CD4-positive, CD25-positive, alpha-beta regulatory T cell (primary cell): ENCODE data around the gene DCST2. TPM values are rescaled to one million over a fixed set of nuclear protein-coding genes. Genes with fewer than 3 reads are reported as not detected.

ENCODE experiments used
- ATAC-seq, 2 donors: fragments of 150-1000 bp; cut with Tn5 transposase; one replicate each; pipeline ENCODE4 v1.10.0; 2021; ENCODE audit warnings: low read depth in 2 of 2, moderate number of reproducible peaks in 2 of 2, moderate library complexity in 1 of 2
- DNase-seq, 3 donors: peaks; one replicate each; pipeline versions ENCODE4 v3.0.0 to v3.0.0-alpha.2; 2012 to 2022; ENCODE audit warnings: mixed read lengths in 1 of 3
- H3K27ac ChIP-seq: one replicate; pipeline ENCODE4 v1.7.0; 2013; ENCODE audit warnings: mild to moderate bottlenecking, low read length; ENCODE audit not compliant: insufficient read depth, poor library complexity, severe bottlenecking
- H3K27me3 ChIP-seq: one replicate; pipeline ENCODE4 v1.7.0; 2013; ENCODE audit warnings: low read length; ENCODE audit not compliant: control insufficient read depth, insufficient read depth
- H3K36me3 ChIP-seq: one replicate; pipeline ENCODE4 v1.7.0; 2013; ENCODE audit warnings: mild to moderate bottlenecking, low read length, moderate library complexity; ENCODE audit not compliant: control insufficient read depth, insufficient read depth
- H3K4me1 ChIP-seq: 2 replicates; pipeline ENCODE4 v1.7.0; 2013; ENCODE audit warnings: mild to moderate bottlenecking, low read length; ENCODE audit not compliant: insufficient read depth, control insufficient read depth, poor library complexity, severe bottlenecking
- H3K4me3 ChIP-seq: one replicate; pipeline ENCODE4 v1.7.0; 2013; ENCODE audit warnings: low read depth, mild to moderate bottlenecking, low read length, moderate library complexity
- H3K9me3 ChIP-seq, 2 experiments: 1 replicate in 1 of 2; 2 replicates in 1 of 2; pipeline ENCODE4 v1.7.0; 2013; ENCODE audit warnings: low read length in 2 of 2, mild to moderate bottlenecking in 1 of 2, moderate library complexity in 1 of 2; ENCODE audit not compliant: control insufficient read depth in 2 of 2
- H3K27ac Mint-ChIP-seq, 3 donors: one replicate each; pipeline ENCODE4 v1.8.0; 2020 to 2022; ENCODE audit warnings: mild to moderate bottlenecking in 3 of 3, mixed read lengths in 3 of 3, moderate library complexity in 2 of 3
- H3K27me3 Mint-ChIP-seq: one replicate; pipeline ENCODE4 v1.8.0; 2022; ENCODE audit warnings: mild to moderate bottlenecking, mixed read lengths
- H3K36me3 Mint-ChIP-seq: one replicate; pipeline ENCODE4 v1.8.0; 2020; ENCODE audit warnings: mixed read lengths
- H3K4me1 Mint-ChIP-seq, 4 donors: one replicate each; pipeline ENCODE4 v1.8.0; 2020 to 2022; ENCODE audit warnings: mixed read lengths in 4 of 4, mild to moderate bottlenecking in 1 of 4
- H3K4me3 Mint-ChIP-seq, 4 donors: one replicate each; pipeline ENCODE4 v1.8.0; 2020 to 2022; ENCODE audit warnings: mild to moderate bottlenecking in 4 of 4, mixed read lengths in 4 of 4, moderate library complexity in 3 of 4
- H3K9me3 Mint-ChIP-seq, 7 donors: one replicate each; pipeline ENCODE4 v1.8.0; 2020 to 2022; ENCODE audit warnings: mixed read lengths in 7 of 7, mild to moderate bottlenecking in 3 of 7, moderate library complexity in 2 of 7
- polyA plus RNA-seq, 4 donors: library from polyadenylated mRNA; unstranded; fragments of 300-500 nt; fragmentation: Illumina TruSeq; gene quantifications; one replicate each; pipeline ENCODE4 v1.2.3, GENCODE V29; 2021
- total RNA-seq: library from RNA; stranded (reverse); gene quantifications from one replicate; pipeline ENCODE4 v1.2.3, GENCODE V29; 2022

The DCST2 gene
- total and polyA plus RNA-seq, 5 donors from 2014 or later = 1.4 TPM; not detected in 4

DNA sequence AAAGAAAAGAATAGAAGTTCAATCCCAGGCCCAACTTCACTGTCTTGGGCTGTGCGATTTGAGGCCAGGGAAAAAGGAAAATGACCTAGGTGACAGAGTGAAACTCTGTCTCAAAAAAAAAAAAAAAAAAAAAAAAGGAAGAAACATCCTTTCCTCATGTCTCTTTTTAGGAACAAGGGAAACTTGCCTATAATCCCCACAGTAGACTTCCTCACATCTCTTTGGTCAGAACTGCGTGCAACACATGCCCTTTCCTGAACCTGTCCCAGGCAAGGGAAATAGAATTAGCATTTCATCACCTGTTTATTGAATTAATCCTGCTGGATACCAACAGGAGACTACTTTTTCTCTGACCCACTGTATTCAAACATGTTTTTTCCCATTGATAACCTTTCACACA lies 2.4 kb upstream of the DCST2 start:
- H3K27ac ChIP-seq = no peak overlapping the region
- Mint-ChIP-seq H3K36me3 (no peaks in the 10 kb centered on the region), H3K27me3 (peaks cover 22% of the 10 kb centered on the region), H3K4me3 (no peak overlapping the region), H3K4me1 (no peaks in the 10 kb centered on the region), H3K27ac (no peak overlapping the region), H3K9me3 (no peaks in the 10 kb centered on the region)
- H3K4me1 ChIP-seq = no peaks in the 10 kb centered on the region
- no peaks in the 10 kb centered on the region for H3K9me3 ChIP-seq
- DNase-seq (no peak), ATAC-seq (no peak)
- H3K36me3 ChIP-seq = no peaks in the 10 kb centered on the region
- no peak overlapping the region for H3K4me3 ChIP-seq
- H3K27me3 ChIP-seq = peaks cover 3% of the 10 kb centered on the region

DNA sequence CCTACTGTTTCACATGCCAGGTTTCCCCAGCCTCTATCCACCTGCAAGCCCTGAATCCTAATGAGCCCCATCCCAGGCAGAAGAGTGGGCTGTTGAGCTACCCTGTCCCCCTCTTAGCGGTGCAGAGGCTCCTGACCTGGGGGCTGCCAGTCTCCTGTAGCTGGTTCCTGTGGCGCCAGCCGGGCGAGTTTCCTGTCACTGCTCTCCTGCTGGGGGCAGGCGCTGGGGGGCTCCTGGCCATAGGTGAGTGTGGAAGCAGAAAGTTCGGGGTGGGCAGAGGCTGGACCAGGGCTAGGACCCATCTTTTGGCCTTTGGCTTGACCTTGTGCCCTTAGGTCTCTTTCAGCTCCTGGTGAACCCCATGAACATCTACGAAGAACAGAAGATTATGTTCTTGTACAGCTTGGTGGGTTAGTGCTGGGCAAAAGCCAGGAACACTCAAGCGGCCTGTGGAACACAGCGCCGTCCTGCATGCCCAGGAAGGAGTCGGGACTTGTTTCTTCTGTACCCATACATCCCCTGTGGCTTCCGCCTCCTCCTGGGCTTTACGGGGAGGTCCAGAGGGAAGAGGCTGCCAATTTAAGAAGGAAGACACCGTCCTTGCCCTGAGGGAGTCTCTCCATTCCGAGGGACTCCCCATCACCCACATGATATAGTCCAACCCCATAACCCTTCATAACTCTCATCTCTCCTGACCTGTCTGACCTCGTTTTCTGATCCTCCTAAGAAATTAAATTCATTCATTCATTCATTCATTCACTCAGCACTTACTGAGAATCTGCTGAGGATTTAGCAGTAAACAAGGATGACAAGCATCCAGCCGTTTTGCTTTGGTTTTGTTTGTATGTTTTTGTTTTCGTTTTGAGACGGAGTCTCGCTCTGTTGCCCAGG lies 982 bp upstream of the DCST2 start:
- Mint-ChIP-seq H3K36me3 (no peaks in the 10 kb centered on the region), H3K9me3 (no peaks in the 10 kb centered on the region), H3K4me1 (no peaks in the 10 kb centered on the region), H3K27ac (no peak overlapping the region), H3K4me3 (no peak overlapping the region), H3K27me3 (peaks cover 22% of the 10 kb centered on the region)
- Histone ChIP-seq H3K4me1 (no peaks in the 10 kb centered on the region), H3K36me3 (no peaks in the 10 kb centered on the region), H3K27ac (no peak overlapping the region), H3K27me3 (peaks cover 3% of the 10 kb centered on the region), H3K9me3 (no peaks in the 10 kb centered on the region), H3K4me3 (no peak overlapping the region)
- ATAC-seq (no peak), DNase-seq (no peak)

DNA sequence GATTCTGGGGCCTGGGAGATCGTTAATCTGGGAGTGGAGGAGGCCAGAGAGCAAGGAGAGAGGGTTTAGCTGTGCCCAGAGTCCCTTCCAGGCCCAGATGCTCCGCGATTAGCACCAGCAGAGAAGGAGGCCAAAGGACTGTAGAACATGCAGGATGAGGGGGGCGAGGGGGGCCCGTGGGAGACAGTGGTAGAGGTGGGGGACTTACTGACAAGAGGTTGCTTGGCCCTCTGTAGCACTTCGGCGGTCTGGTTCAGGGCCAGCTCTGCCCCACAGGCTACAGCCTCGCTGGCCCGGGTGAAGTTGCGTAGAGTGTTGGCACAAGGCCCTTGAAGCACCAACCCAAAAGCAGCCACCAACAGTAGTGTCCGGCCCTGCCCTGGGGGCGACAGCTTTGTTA lies 695 bp downstream of the DCST2 start:
- Histone ChIP-seq H3K4me1 (no peaks in the 10 kb centered on the region), H3K4me3 (no peak overlapping the region), H3K36me3 (no peaks in the 10 kb centered on the region), H3K27ac (no peak overlapping the region), H3K9me3 (no peaks in the 10 kb centered on the region), H3K27me3 (no peaks in the 10 kb centered on the region)
- no peak for DNase-seq
- ATAC-seq = no peak
- Mint-ChIP-seq H3K27ac (no peak overlapping the region), H3K9me3 (peaks cover 0 to 3% (median 0%) of the 10 kb centered on the region in 7 donors), H3K4me1 (no peaks in the 10 kb centered on the region), H3K27me3 (peaks cover 20% of the 10 kb centered on the region), H3K4me3 (no peak overlapping the region), H3K36me3 (no peaks in the 10 kb centered on the region)

DNA sequence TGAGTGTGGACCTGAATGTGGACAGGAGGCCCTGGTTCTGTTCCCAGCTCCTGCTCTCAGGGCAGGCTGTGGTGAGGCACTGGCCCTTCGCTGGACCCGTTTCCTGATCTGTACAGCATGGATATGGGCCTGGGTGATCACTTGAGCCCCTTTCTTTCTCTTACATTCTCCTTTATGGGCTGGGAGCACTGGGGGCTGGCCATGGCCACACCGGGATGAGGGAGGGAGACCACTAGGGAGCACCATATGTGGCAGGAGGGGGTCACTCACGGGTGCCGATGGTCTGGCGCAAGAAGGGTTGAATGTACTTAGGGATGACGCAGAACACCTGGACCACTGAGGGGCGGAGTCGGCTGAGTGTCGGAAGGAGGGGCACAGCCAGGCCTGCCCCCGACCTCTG lies 2.7 kb downstream of the DCST2 start:
- H3K9me3 ChIP-seq = no peaks in the 10 kb centered on the region
- no peak for ATAC-seq
- no peak overlapping the region for H3K4me3 Mint-ChIP-seq
- peaks cover 0 to 3% (median 0%) of the 10 kb centered on the region in 7 donors for H3K9me3 Mint-ChIP-seq
- no peak overlapping the region for H3K4me3 ChIP-seq
- no peak overlapping the region for H3K27ac ChIP-seq
- H3K36me3 ChIP-seq = no peaks in the 10 kb centered on the region
- no peak overlapping the region for H3K27ac Mint-ChIP-seq
- H3K27me3 ChIP-seq = no peaks in the 10 kb centered on the region
- no peaks in the 10 kb centered on the region for H3K36me3 Mint-ChIP-seq
- H3K4me1 ChIP-seq = no peaks in the 10 kb centered on the region
- no peak for DNase-seq
- H3K27me3 Mint-ChIP-seq = peaks cover 5% of the 10 kb centered on the region
- no peaks in the 10 kb centered on the region for H3K4me1 Mint-ChIP-seq

DNA sequence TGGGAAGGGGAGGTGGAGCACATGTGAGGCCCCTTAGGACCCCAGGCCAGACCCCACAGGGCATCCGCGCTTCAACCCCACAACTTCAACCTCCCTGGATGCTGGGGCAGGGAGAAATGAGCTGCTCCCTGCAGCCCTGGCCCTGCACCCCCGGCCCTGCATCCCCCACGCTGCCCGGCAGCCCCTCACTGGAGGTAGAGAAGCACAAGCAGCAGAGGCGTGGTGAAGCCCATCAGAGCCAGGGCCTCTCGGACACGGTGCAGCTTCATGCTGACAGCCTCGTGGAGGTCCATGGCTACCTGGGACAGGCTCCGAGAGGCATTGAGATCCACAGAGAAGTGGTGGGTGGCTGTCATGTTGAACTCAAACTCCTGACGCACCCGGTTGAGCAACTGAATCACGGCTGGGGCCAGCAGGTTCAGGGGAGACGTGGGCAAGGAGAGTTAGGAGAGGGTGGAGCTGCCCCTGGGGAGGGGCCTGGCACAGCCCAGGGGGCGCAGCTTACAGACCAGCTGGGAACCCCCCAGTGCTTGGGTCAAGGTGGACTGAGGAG lies 3.3 kb downstream of the DCST2 start:
- Mint-ChIP-seq H3K36me3 (no peaks in the 10 kb centered on the region), H3K9me3 (peaks cover 0 to 3% (median 0%) of the 10 kb centered on the region in 7 donors), H3K4me1 (no peaks in the 10 kb centered on the region), H3K4me3 (no peak overlapping the region), H3K27ac (no peak overlapping the region), H3K27me3 (peaks cover 2% of the 10 kb centered on the region)
- no peak for ATAC-seq
- Histone ChIP-seq H3K9me3 (no peaks in the 10 kb centered on the region), H3K27me3 (no peaks in the 10 kb centered on the region), H3K4me1 (no peaks in the 10 kb centered on the region), H3K27ac (no peak overlapping the region), H3K4me3 (no peak overlapping the region), H3K36me3 (no peaks in the 10 kb centered on the region)
- no peak for DNase-seq

DNA sequence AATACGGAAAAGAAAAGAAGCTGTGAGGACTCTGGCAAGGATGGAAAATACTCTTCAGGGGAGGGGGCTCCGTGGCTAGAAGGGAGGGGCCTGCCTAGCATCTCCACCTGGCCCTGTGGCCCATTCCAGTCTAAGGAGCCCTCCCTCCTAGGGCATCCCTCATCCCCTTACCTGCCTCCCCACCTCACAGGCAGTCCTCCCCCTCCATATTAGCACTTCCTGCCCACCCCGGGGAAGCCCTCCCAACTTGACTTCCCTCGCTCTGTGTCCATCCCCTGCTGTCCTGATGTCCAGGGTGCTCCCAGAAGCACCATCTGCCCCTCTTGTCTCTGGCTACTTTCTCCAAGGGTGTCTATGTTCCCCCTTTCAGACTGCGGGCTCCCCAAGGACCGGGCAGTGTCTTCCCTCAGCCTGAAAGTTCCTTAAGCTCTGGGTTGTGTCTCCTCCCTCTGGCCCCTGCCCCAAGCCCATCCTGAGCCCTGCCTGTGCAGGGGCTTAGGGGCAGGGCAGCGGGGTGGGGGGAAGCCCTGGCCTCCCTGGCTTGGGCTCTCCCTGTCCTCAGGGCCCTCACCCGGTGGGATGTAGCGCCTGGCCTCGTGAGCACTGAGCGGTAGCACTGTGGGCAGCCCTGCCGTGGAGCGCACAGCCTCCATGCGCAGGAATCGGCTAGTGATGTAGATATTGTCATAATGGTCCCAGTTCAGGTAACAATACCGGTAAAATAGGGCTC lies 3.9 kb downstream of the DCST2 start:
- Histone ChIP-seq H3K36me3 (no peaks in the 10 kb centered on the region), H3K27me3 (no peaks in the 10 kb centered on the region), H3K4me1 (no peaks in the 10 kb centered on the region), H3K9me3 (no peaks in the 10 kb centered on the region), H3K4me3 (no peak overlapping the region), H3K27ac (no peak overlapping the region)
- H3K4me1 Mint-ChIP-seq = no peaks in the 10 kb centered on the region
- peak overlapping the region in 1 of 3 donors; percentile 56 for H3K27ac Mint-ChIP-seq
- DNase-seq (no peak), ATAC-seq (no peak)
- H3K27me3 Mint-ChIP-seq = no peaks in the 10 kb centered on the region
- H3K36me3 Mint-ChIP-seq = no peaks in the 10 kb centered on the region
- no peak overlapping the region for H3K4me3 Mint-ChIP-seq
- H3K9me3 Mint-ChIP-seq = peaks cover 0 to 3% (median 0%) of the 10 kb centered on the region in 7 donors

DNA sequence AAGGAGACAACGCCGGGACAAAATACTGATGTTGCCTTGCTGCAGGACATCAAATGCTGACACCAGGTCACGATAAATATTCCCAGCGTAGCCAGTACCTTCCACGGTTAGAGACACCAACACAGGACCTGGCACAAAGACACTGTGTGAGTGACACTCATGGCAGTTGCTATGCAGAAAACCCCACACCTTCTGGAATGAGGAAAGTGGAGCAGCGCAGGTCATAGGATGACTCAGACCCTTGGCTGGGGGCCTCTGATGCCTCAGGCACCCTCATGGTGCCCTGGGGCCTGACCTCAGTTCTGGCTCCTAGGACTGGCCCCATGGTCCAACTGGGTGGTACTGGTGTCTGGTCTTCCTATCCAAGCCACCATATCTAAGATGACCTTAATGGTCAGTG lies 7.0 kb downstream of the DCST2 start:
- no peak for DNase-seq
- H3K36me3 Mint-ChIP-seq = no peaks in the 10 kb centered on the region
- peaks cover 0 to 4% (median under 1%) of the 10 kb centered on the region in 4 donors for H3K4me1 Mint-ChIP-seq

More for the DNA sequence above, 7.0 kb downstream of the DCST2 start:
- no peak for ATAC-seq
- H3K36me3 ChIP-seq = no peaks in the 10 kb centered on the region
- no peaks in the 10 kb centered on the region for H3K4me1 ChIP-seq
- Mint-ChIP-seq H3K4me3 (no peak overlapping the region), H3K27ac (no peak overlapping the region), H3K9me3 (peaks cover 0 to 3% (median 0%) of the 10 kb centered on the region in 7 donors), H3K27me3 (no peaks in the 10 kb centered on the region)
- no peaks in the 10 kb centered on the region for H3K9me3 ChIP-seq
- no peak overlapping the region for H3K27ac ChIP-seq
- no peaks in the 10 kb centered on the region for H3K27me3 ChIP-seq
- H3K4me3 ChIP-seq = no peak overlapping the region
